Neural progenitor cell (in vitro differentiated cells): ENCODE results near the gene TCAIM.

Source experiments
- CTCF ChIP-seq: fragments of 200-600 bp; sonication (generic); IDR thresholded peaks from 2 replicates; pipeline ENCODE4 v1.5.1; 2017; ENCODE audit warnings: antibody characterized with exemption, mild to moderate bottlenecking
- EZH2 ChIP-seq: fragments of 200-600 bp; sonication (generic); IDR thresholded peaks from 2 replicates; pipeline ENCODE4 v1.6.1; 2017; ENCODE audit warnings: antibody characterized with exemption, mild to moderate bottlenecking, moderate library complexity
- EZH2phosphoT487 ChIP-seq: fragments of 200-600 bp; sonication (generic); IDR thresholded peaks from 2 replicates; pipeline ENCODE4 v1.6.1; 2017; ENCODE audit warnings: antibody characterized with exemption

GRCh38 chr3:44334326-44334725 is 4.2 kb upstream of the TCAIM start:
- no peak for TF ChIP-seq CTCF
- TF ChIP-seq EZH2, result no peak
- TF ChIP-seq EZH2phosphoT487, result no peak
